Stomach (tissue), 9 donors: ENCODE results near the gene DNAJA3. TPM values are rescaled to one million over a fixed set of nuclear protein-coding genes. Genes with fewer than 3 reads are reported as not detected.

Source experiments
- DNase-seq, 2 donors: peaks; one replicate each; pipeline versions ENCODE4 v3.0.0 to v3.0.0-alpha.2; 2013 to 2019
- H3K27ac ChIP-seq, 5 donors: fragments of 200-600 bp in 4 of 5; sonication (generic) in 4 of 5; one replicate each; pipeline ENCODE4 v1.5.1; 2013 to 2019; ENCODE audit warnings: mild to moderate bottlenecking in 1 of 5, moderate library complexity in 1 of 5
- H3K27me3 ChIP-seq, 3 donors: fragments of 200-600 bp; sonication (generic); one replicate each; pipeline ENCODE4 v1.5.1; 2017 to 2019; ENCODE audit warnings: mixed run types in 1 of 3
- H3K36me3 ChIP-seq, 4 donors: fragments of 200-600 bp; sonication (generic); 1 replicate in 3 of 4; 2 replicates in 1 of 4; pipeline ENCODE4 v1.5.1; 2016 to 2019
- H3K4me1 ChIP-seq, 4 donors: fragments of 200-600 bp; sonication (generic); one replicate each; pipeline ENCODE4 v1.5.1; 2016 to 2019
- H3K4me3 ChIP-seq, 4 donors: fragments of 200-600 bp; sonication (generic) in 3 of 4; one replicate each; pipeline ENCODE4 v1.5.1; 2016 to 2019; ENCODE audit warnings: mild to moderate bottlenecking in 1 of 4
- H3K9me3 ChIP-seq, 4 donors: fragments of 200-600 bp; sonication (generic); one replicate each; pipeline ENCODE4 v1.5.1; 2016 to 2019
- CTCF ChIP-seq, 7 experiments: fragments of 450-650 bp in 4 of 7; fragments of 200-600 bp in 3 of 7; sonication (generic) in 3 of 7; IDR thresholded peaks; one replicate each; pipeline ENCODE4 v1.5.1; 2016 to 2019; ENCODE audit warnings: antibody characterized with exemption in 7 of 7, control low read depth in 2 of 7, mild to moderate bottlenecking in 1 of 7
- EP300 ChIP-seq: sonication (generic); formaldehyde crosslinking; IDR thresholded peaks from one replicate; pipeline ENCODE4 v1.6.1; 2017; ENCODE audit warnings: antibody characterized with exemption
- POLR2A ChIP-seq, 4 donors: fragments of 450-650 bp; IDR thresholded peaks; one replicate each; pipeline ENCODE4 v1.6.1; 2016; ENCODE audit warnings: antibody characterized with exemption in 4 of 4, control low read depth in 2 of 4, mild to moderate bottlenecking in 1 of 4, moderate library complexity in 1 of 4
- POLR2AphosphoS5 ChIP-seq, 3 donors: sonication (generic); formaldehyde crosslinking; IDR thresholded peaks; one replicate each; pipeline ENCODE4 v1.6.1; 2016; ENCODE audit warnings: antibody characterized with exemption in 3 of 3
- WGBS, 5 donors: extraction: QIAGEN DNeasy Blood & Tissue Kit in 3 of 5; methylation state at CpG; one replicate each; pipeline versions ENCODE4 v1.1.5 to v1.1.7; 2013 to 2018; 5-methylcytosine and 5-hydroxymethylcytosine counted together
- intact Hi-C: fragments of 100-400 bp; cut with DNase I; formaldehyde crosslinking; loops from one replicate; pipeline ENCODE4 v1.15.1; 2023; ENCODE audit warnings: low total_unique reads
- polyA plus RNA-seq, 3 donors: library from polyadenylated mRNA; stranded (reverse); fragments of 200-250 nt; gene quantifications; one replicate each; pipeline ENCODE4 v1.2.3, GENCODE V29; 2013
- total RNA-seq, 5 donors: library from RNA; depleted of rRNA; stranded (reverse); fragments of >200 nt; gene quantifications; one replicate each; pipeline versions ENCODE4 v1.1.0 to v1.2.3, GENCODE V29; 2014 to 2016
- donor health status: healthy with polysubstance abuse.
- donor health status: Bipolar disorder and iron deficiency.
- donor health status: healthy.

Gene DNAJA3
- total and polyA plus RNA-seq, 8 donors: 18.8 to 53.0 (median 29.2) TPM

- no peak for DNase-seq
- intact Hi-C loops: no loop called here
- 89 to 94% (median 91%) methylated on average over 10 to 11 of the region's 11 CpGs for whole genome bisulfite sequencing, 5 donors
- no peaks in the 10 kb centered on the region for H3K27me3 ChIP-seq
- no peaks in the 10 kb centered on the region for H3K4me1 ChIP-seq
- no peak for TF ChIP-seq POLR2A (IDR thresholded peaks at IDR 0.05)
- TF ChIP-seq EP300: no peak
- no peak for TF ChIP-seq POLR2AphosphoS5 (IDR thresholded peaks at IDR 0.05)
- no peak for TF ChIP-seq CTCF (IDR thresholded peaks at IDR 0.05)
- no peak overlapping the region for H3K27ac ChIP-seq
- no peak overlapping the region for H3K4me3 ChIP-seq
- peaks cover 89 to 100% (median 100%) of the 10 kb centered on the region in 4 donors for H3K36me3 ChIP-seq
- no peaks in the 10 kb centered on the region for H3K9me3 ChIP-seq
These were observed 16.7 kb downstream of the DNAJA3 start for GRCh38 chr16:4442371-4442770.

- peaks cover 91 to 100% (median 100%) of the 10 kb centered on the region in 4 donors for H3K36me3 ChIP-seq
- 70 to 83% (median 75%) methylated on average over 5 of the region's 5 CpGs for WGBS, 5 donors
- H3K4me1 ChIP-seq: no peaks in the 10 kb centered on the region
- intact Hi-C loops: no loop called here
- TF ChIP-seq EP300 (no peak), CTCF (IDR thresholded peaks at IDR 0.05) (no peak), POLR2AphosphoS5 (IDR thresholded peaks at IDR 0.05) (no peak), POLR2A (IDR thresholded peaks at IDR 0.05) (no peak)
- no peak overlapping the region for H3K27ac ChIP-seq
- DNase-seq: no peak
- H3K4me3 ChIP-seq: no peak overlapping the region
- no peaks in the 10 kb centered on the region for H3K9me3 ChIP-seq
- H3K27me3 ChIP-seq: no peaks in the 10 kb centered on the region
These were observed 17.6 kb downstream of the DNAJA3 start for GRCh38 chr16:4443271-4443670.

- Histone ChIP-seq H3K4me3 (no peak overlapping the region), H3K36me3 (peaks cover 94 to 100% (median 100%) of the 10 kb centered on the region in 4 donors), H3K4me1 (no peaks in the 10 kb centered on the region), H3K27ac (no peak overlapping the region), H3K27me3 (no peaks in the 10 kb centered on the region), H3K9me3 (no peaks in the 10 kb centered on the region)
- 85 to 93% (median 90%) methylated on average over 3 to 4 of the region's 4 CpGs for WGBS, 5 donors
- no peak for DNase-seq
- TF ChIP-seq POLR2AphosphoS5 (IDR thresholded peaks at IDR 0.05) (no peak), CTCF (IDR thresholded peaks at IDR 0.05) (no peak), EP300 (no peak), POLR2A (IDR thresholded peaks at IDR 0.05) (no peak)
- intact Hi-C loops: no loop called here
These were observed 18.3 kb downstream of the DNAJA3 start for GRCh38 chr16:4443986-4444385.

GRCh38 chr16:4450430-4450829, 24.8 kb downstream of the DNAJA3 start:
- Histone ChIP-seq H3K4me3 (no peak overlapping the region), H3K4me1 (no peaks in the 10 kb centered on the region), H3K9me3 (no peaks in the 10 kb centered on the region), H3K27me3 (no peaks in the 10 kb centered on the region), H3K27ac (no peak overlapping the region), H3K36me3 (peaks cover 70 to 100% (median 99%) of the 10 kb centered on the region in 4 donors)
- WGBS, 5 donors: 93 to 98% (median 93%) methylated on average over 11 to 14 of the region's 14 CpGs
- intact Hi-C loops: no loop called here
- no peak for DNase-seq
- TF ChIP-seq POLR2A (IDR thresholded peaks at IDR 0.05) (no peak), POLR2AphosphoS5 (IDR thresholded peaks at IDR 0.05) (no peak), EP300 (no peak), CTCF (IDR thresholded peaks at IDR 0.05) (no peak)
